ENCODE results near the gene CNTD1. TPM values are rescaled to one million over a fixed set of nuclear protein-coding genes. Genes with fewer than 3 reads are reported as not detected.

The CNTD1 gene
- polyA plus RNA-seq, 4 donors, result 1.7 to 3.1 (median 2.0) TPM

GRCh38 chr17:42779304-42779935, 19.2 kb upstream of the CNTD1 start:
- DNase-seq (ENCODE audit: low read depth in 4 of 4, low spot score in 3 of 4), result no peak

- no peak for DNase-seq (ENCODE audit: low read depth in 4 of 4, low spot score in 3 of 4)
These were observed 18.5 kb upstream of the CNTD1 start, which contains the start of gene WNK4 for GRCh38 chr17:42779936-42780850. Gene WNK4 (plus strand): TSS chr17:42780610. CDS start chr17:42780699, 89 bp downstream.

GRCh38 chr17:42780851-42781638, 17.6 kb upstream of the CNTD1 start:
- DNase-seq (ENCODE audit: low read depth in 4 of 4, low spot score in 3 of 4), result no peak

GRCh38 chr17:42781639-42782165, 17.0 kb upstream of the CNTD1 start:
- no peak for DNase-seq (ENCODE audit: low read depth in 4 of 4, low spot score in 3 of 4)

GRCh38 chr17:42782166-42783061, 16.2 kb upstream of the CNTD1 start:
- DNase-seq (ENCODE audit: low read depth in 4 of 4, low spot score in 3 of 4), result no peak

- no peak for DNase-seq (ENCODE audit: low read depth in 4 of 4, low spot score in 3 of 4)
These were observed 15.4 kb upstream of the CNTD1 start for GRCh38 chr17:42783062-42783790.

- DNase-seq (ENCODE audit: low read depth in 4 of 4, low spot score in 3 of 4), result no peak
These were observed 14.9 kb upstream of the CNTD1 start for GRCh38 chr17:42783791-42784138.

- DNase-seq (ENCODE audit: low read depth in 4 of 4, low spot score in 3 of 4), result no peak
These were observed 14.3 kb upstream of the CNTD1 start for GRCh38 chr17:42784409-42784808.

GRCh38 chr17:42784811-42785592, 13.7 kb upstream of the CNTD1 start:
- no peak for DNase-seq (ENCODE audit: low read depth in 4 of 4, low spot score in 3 of 4)

GRCh38 chr17:42787266-42787665, 11.4 kb upstream of the CNTD1 start:
- DNase-seq (ENCODE audit: low read depth in 4 of 4, low spot score in 3 of 4), result no peak

- DNase-seq (ENCODE audit: low read depth in 4 of 4, low spot score in 3 of 4), result no peak
These were observed 6.7 kb upstream of the CNTD1 start for GRCh38 chr17:42791948-42792347.

- no peak for DNase-seq (ENCODE audit: low read depth in 4 of 4, low spot score in 3 of 4)
These were observed 6.1 kb upstream of the CNTD1 start for GRCh38 chr17:42792545-42792944.

- no peak for DNase-seq (ENCODE audit: low read depth in 4 of 4, low spot score in 3 of 4)
These were observed 3.6 kb upstream of the CNTD1 start for GRCh38 chr17:42795061-42795460.

- no peak for DNase-seq (ENCODE audit: low read depth in 4 of 4, low spot score in 3 of 4)
These were observed 3.2 kb upstream of the CNTD1 start for GRCh38 chr17:42795465-42795864.

- DNase-seq (ENCODE audit: low read depth in 4 of 4, low spot score in 3 of 4), result no peak
These were observed 2.4 kb upstream of the CNTD1 start for GRCh38 chr17:42796066-42796758.

- no peak for DNase-seq (ENCODE audit: low read depth in 4 of 4, low spot score in 3 of 4)
These were observed 1.3 kb upstream of the CNTD1 start for GRCh38 chr17:42797067-42798007.

GRCh38 chr17:42798011-42798382, 664 bp upstream of the CNTD1 start:
- DNase-seq (ENCODE audit: low read depth in 4 of 4, low spot score in 3 of 4), result no peak
